GM12878 (cell line): Measurements from ENCODE around the gene C16orf90. TPM values are rescaled to one million over a fixed set of nuclear protein-coding genes. Genes with fewer than 3 reads are reported as not detected.

Source experiments
- ATAC-seq: fragments of 200-7000 bp; cut with Tn5 transposase; 3 replicates; pipeline ENCODE4 v1.9.1; 2020; ENCODE audit warnings: mild to moderate bottlenecking, moderate library complexity
- BruUV-seq: library from RNA; stranded (reverse); fragments of 400-500 nt; replicated peaks from 2 replicates; lab custom pipeline; 2021; lab: Mats Ljungman, UMichigan
- CTCF ChIA-PET: fragments of 300-600 bp; sonication (Branson Sonifier 250); formaldehyde crosslinking; extraction: SDS; loops from one replicate; lab custom pipeline; 2021; ENCODE audit warnings: inconsistent platforms; lab: Yijun Ruan, JAX
- POLR2A ChIA-PET: fragments of 350-600 bp; formaldehyde crosslinking; extraction: SDS; loops from one replicate; lab custom pipeline; 2021; ENCODE audit warnings: inconsistent platforms; lab: Charles Lee
- RAD21 ChIA-PET: fragments of 300-600 bp; sonication (Branson Sonifier 250); formaldehyde crosslinking; loops from one replicate; lab custom pipeline; 2023; ENCODE audit warnings: antibody characterized with exemption; ENCODE audit not compliant: unreplicated experiment; lab: Charles Lee
- SMC1A ChIA-PET: fragments of 300-600 bp; sonication (Branson Sonifier 250); formaldehyde crosslinking; loops from one replicate; lab custom pipeline; 2023; ENCODE audit not compliant: unreplicated experiment, uncharacterized antibody; lab: Charles Lee
- DNase-seq: peaks from one replicate; pipeline ENCODE4 v3.0.0-alpha.2; 2011; ENCODE audit warnings: low read depth, low spot score
- FAIRE-seq: peaks from 3 replicates; lab custom pipeline; 2011; peaks lifted over from hg19 to GRCh38; lab: Jason Lieb, UNC
- H2AFZ ChIP-seq: 2 replicates; pipeline ENCODE4 v1.6.0; 2011; ENCODE audit warnings: low read depth, low read length, control low read depth; ENCODE audit not compliant: control insufficient read depth
- H3K27ac ChIP-seq: 2 replicates; pipeline ENCODE4 v1.5.1; 2011; ENCODE audit warnings: control low read depth; ENCODE audit not compliant: control insufficient read depth, insufficient read depth
- H3K27me3 ChIP-seq, 2 experiments: replicated peaks in 1 of 2; 2 replicates each; pipeline versions ENCODE4 v1.6.0 to v1.6.1; 2011; ENCODE audit warnings: low read length in 1 of 2; ENCODE audit not compliant: control insufficient read depth in 2 of 2, insufficient read depth in 2 of 2
- H3K36me3 ChIP-seq, 2 experiments: 2 replicates each; pipeline ENCODE4 v1.5.1; 2011; ENCODE audit warnings: low read length in 1 of 2; ENCODE audit not compliant: control insufficient read depth in 2 of 2, insufficient read depth in 2 of 2
- H3K4me1 ChIP-seq: 2 replicates; pipeline ENCODE4 v1.6.1; 2011; ENCODE audit warnings: mild to moderate bottlenecking, low read length, moderate library complexity, mixed read lengths; ENCODE audit not compliant: control insufficient read depth, insufficient read depth
- H3K4me2 ChIP-seq: 2 replicates; pipeline ENCODE4 v1.6.0; 2011; ENCODE audit warnings: control low read depth; ENCODE audit not compliant: control insufficient read depth, insufficient read depth
- H3K4me3 ChIP-seq: fragments of 200-600 bp; sonication (generic); 2 replicates; pipeline ENCODE4 v1.5.1; 2016
- H3K79me2 ChIP-seq: 2 replicates; pipeline ENCODE4 v1.6.0; 2011; ENCODE audit warnings: low read length; ENCODE audit not compliant: control insufficient read depth, insufficient read depth
- H3K9ac ChIP-seq: 2 replicates; pipeline ENCODE4 v1.8.0; 2011; ENCODE audit warnings: low read length, control low read depth, mixed read lengths; ENCODE audit not compliant: control insufficient read depth, insufficient read depth
- H3K9me3 ChIP-seq: replicated peaks from 3 replicates; pipeline ENCODE4 v1.5.1; 2011; ENCODE audit warnings: mild to moderate bottlenecking, low read length; ENCODE audit not compliant: control insufficient read depth, insufficient read depth
- H4K20me1 ChIP-seq: 2 replicates; pipeline ENCODE4 v1.6.0; 2011; ENCODE audit not compliant: control insufficient read depth, insufficient read depth
- CHD2 ChIP-seq: IDR thresholded peaks from 2 replicates; pipeline ENCODE4 v1.6.1; 2011; ENCODE audit warnings: low read depth, low read length, improper control_type of control experiment, borderline replicate concordance
- ETV6 ChIP-seq, 2 experiments: fragments of 450-650 bp in 1 of 2; IDR thresholded peaks in 1 of 2; conservative IDR thresholded peaks in 1 of 2; 2 replicates each; pipeline ENCODE4 v1.6.1; 2014; ENCODE audit warnings: antibody characterized with exemption in 1 of 2, borderline replicate concordance in 1 of 2, low read depth in 1 of 2, mild to moderate bottlenecking in 1 of 2, moderate library complexity in 1 of 2
- NR2F1 ChIP-seq: fragments of 450-650 bp; conservative IDR thresholded peaks from 2 replicates; pipeline ENCODE4 v1.6.1; 2017; ENCODE audit warnings: mild to moderate bottlenecking
- PBX3 ChIP-seq: IDR thresholded peaks from 2 replicates; pipeline ENCODE4 v1.6.1; 2011; ENCODE audit warnings: mild to moderate bottlenecking, low read depth, low read length, moderate library complexity; ENCODE audit not compliant: insufficient replicate concordance
- SPI1 ChIP-seq: IDR thresholded peaks from 2 replicates; pipeline ENCODE4 v1.6.1; 2011; ENCODE audit warnings: low read depth, mild to moderate bottlenecking, low read length, moderate library complexity, borderline replicate concordance; ENCODE audit not compliant: insufficient read depth
- ZZZ3 ChIP-seq: IDR thresholded peaks from 2 replicates; pipeline ENCODE4 v1.6.1; 2011; ENCODE audit warnings: low read depth; ENCODE audit not compliant: control insufficient read depth, insufficient read length
- WGBS: methylation state at CpG from one replicate; pipeline ENCODE4 v1.1.6; 2016; ENCODE audit warnings: low lambda C conversion rate; ENCODE audit not compliant: insufficient replicate concordance, insufficient coverage; ENCODE audit errors: missing lambda C conversion rate; 5-methylcytosine and 5-hydroxymethylcytosine counted together
- in situ Hi-C: fragments of 300-500 bp; cut with MboI; formaldehyde crosslinking; loops from 9 replicates; pipeline ENCODE4 v1.14.3; 2018; ENCODE audit warnings: mixed read lengths
- intact Hi-C: fragments of 100-400 bp; cut with micrococcal nuclease; formaldehyde crosslinking; loops from one replicate; pipeline ENCODE4 v1.14.2; 2022; ENCODE audit not compliant: unreplicated experiment
- polyA plus RNA-seq, 11 experiments: library from polyadenylated mRNA; depleted of rRNA in 4 of 11; unstranded in 6 of 11; stranded (reverse) in 5 of 11; fragments of >200 nt; fragmentation: Nextera tagmentation in 4 of 11; fragmentation: Illumina TruSeq in 1 of 11; extraction: Ambion mirVana in 4 of 11; extraction: Trizol in 1 of 11; gene quantifications; 1 replicate in 1 of 11; 2 replicates in 10 of 11; pipeline versions ENCODE4 v1.2.1 to v1.2.3, GENCODE V29; 2011 to 2016; ENCODE audit warnings: inconsistent platforms in 2 of 11, missing spikeins in 2 of 11, low read depth in 1 of 11
- total RNA-seq, 4 experiments: library from RNA; depleted of rRNA in 3 of 4; stranded (reverse); fragments of >200 nt in 3 of 4; fragmentation: Illumina TruSeq in 1 of 4; extraction: Trizol in 1 of 4; gene quantifications; 2 replicates each; pipeline versions ENCODE4 v1.2.1 to v1.2.3, GENCODE V29; 2013 to 2021
- TF ChIP-seq, protein P1 (sequence below): fragments of 450-650 bp; IDR thresholded peaks from 2 replicates; pipeline ENCODE4 v1.6.1; 2016; ENCODE audit warnings: mild to moderate bottlenecking, moderate library complexity, borderline replicate concordance
- TF ChIP-seq, protein P2 (sequence below): fragments of 450-650 bp; IDR thresholded peaks from 2 replicates; pipeline ENCODE4 v1.6.1; 2014; ENCODE audit warnings: mild to moderate bottlenecking
- TF ChIP-seq, protein P3 (sequence below): IDR thresholded peaks from 2 replicates; pipeline ENCODE4 v1.6.1; 2011; ENCODE audit warnings: borderline replicate concordance, low read depth, mild to moderate bottlenecking, moderate library complexity, low read length; ENCODE audit not compliant: insufficient read depth, poor library complexity, severe bottlenecking
- TF ChIP-seq, protein P4 (sequence below): IDR thresholded peaks from 2 replicates; pipeline ENCODE4 v1.6.1; 2012; ENCODE audit warnings: low read depth, low read length, improper control_type of control experiment

The C16orf90 gene
- total and polyA plus RNA-seq, 10 of the 15 experiments (the other 5 are each of a cell fraction or from before 2014, with no cell fraction given): not detected

DNA sequence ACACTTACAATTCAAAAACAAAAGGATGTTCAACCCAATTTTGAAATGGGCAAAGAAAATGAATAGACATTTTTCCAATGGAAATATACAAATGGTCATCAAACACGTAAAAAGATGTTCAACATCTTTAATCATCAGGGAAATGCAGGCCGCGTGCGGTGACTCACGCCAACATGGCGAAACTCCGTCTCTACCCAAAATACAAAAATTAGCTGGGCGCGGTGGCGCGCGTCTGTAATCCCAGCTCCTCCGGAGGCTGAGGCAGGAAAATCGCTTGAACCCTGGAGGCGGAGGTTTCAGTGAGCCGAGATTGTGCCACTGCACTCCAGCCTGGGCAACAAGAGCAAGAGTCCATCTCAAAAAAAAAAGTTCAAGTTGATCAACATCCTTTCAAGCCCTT lies 3.7 kb upstream of the C16orf90 start (continued):
- no peak for TF ChIP-seq PBX3
- TF ChIP-seq ETV6 (conservative IDR thresholded peaks at IDR 0.05 in 1 of 2, IDR thresholded peaks at IDR 0.05 in 1 of 2; ENCODE audit: borderline replicate concordance in 1 of 2, low read depth in 1 of 2): no peak
- TF ChIP-seq CHD2: no peak

DNA sequence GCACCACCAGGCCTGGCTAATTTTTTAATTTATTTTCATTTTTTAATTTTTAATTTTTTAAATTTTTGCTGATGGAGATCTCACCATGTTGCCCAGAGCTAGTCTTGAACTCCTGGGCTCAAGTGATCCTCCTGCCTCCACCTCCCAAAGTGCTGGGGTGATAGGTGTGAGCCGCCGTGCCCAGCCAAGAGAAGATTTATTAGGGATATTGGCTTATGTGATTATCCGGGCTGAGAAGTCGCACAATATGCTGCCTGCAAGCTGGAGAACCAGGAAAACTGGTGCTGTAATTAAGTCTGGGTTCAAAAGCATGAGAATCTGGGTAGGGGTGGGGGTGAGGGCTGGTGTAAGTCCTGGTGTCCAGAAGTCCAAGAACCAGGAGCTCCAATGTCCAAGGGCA lies 2.5 kb upstream of the C16orf90 start:
- intact Hi-C loops: no loop called here
- Histone ChIP-seq H3K9me3 (no peaks in the 10 kb centered on the region; the same call in 2 of the 3 replicates), H3K36me3 (no peaks in the 10 kb centered on the region), H3K4me3 (no peak overlapping the region), H3K4me2 (no peak overlapping the region), H3K79me2 (no peaks in the 10 kb centered on the region; the same call in 1 of the 2 replicates), H3K27ac (no peak overlapping the region), H4K20me1 (no peaks in the 10 kb centered on the region), H3K4me1 (peaks cover 11% of the 10 kb centered on the region), H2AFZ (no peak overlapping the region), H3K27me3 (no peaks in the 10 kb centered on the region), H3K9ac (no peak overlapping the region)
- in situ Hi-C loops: no loop called here
- ChIA-PET RAD21 (no interaction called here), POLR2A (no interaction called here), SMC1A (interaction anchor here (0.6 to 1.0 kb wide), 4 partner anchors 8 to 284 kb away, joined by 3 read pairs; no protein-coding TSS in a partner anchor), CTCF (no interaction called here)
- no peak for DNase-seq
- ATAC-seq: no peak
- no peak for FAIRE-seq
- WGBS: 79% methylated on average over 4 of the region's 4 CpGs
- no TSS peak for BruUV-seq
- TF ChIP-seq NR2F1 (no peak), SPI1 (no peak), ZZZ3 (no peak)
- TF ChIP-seq, protein P1, sequence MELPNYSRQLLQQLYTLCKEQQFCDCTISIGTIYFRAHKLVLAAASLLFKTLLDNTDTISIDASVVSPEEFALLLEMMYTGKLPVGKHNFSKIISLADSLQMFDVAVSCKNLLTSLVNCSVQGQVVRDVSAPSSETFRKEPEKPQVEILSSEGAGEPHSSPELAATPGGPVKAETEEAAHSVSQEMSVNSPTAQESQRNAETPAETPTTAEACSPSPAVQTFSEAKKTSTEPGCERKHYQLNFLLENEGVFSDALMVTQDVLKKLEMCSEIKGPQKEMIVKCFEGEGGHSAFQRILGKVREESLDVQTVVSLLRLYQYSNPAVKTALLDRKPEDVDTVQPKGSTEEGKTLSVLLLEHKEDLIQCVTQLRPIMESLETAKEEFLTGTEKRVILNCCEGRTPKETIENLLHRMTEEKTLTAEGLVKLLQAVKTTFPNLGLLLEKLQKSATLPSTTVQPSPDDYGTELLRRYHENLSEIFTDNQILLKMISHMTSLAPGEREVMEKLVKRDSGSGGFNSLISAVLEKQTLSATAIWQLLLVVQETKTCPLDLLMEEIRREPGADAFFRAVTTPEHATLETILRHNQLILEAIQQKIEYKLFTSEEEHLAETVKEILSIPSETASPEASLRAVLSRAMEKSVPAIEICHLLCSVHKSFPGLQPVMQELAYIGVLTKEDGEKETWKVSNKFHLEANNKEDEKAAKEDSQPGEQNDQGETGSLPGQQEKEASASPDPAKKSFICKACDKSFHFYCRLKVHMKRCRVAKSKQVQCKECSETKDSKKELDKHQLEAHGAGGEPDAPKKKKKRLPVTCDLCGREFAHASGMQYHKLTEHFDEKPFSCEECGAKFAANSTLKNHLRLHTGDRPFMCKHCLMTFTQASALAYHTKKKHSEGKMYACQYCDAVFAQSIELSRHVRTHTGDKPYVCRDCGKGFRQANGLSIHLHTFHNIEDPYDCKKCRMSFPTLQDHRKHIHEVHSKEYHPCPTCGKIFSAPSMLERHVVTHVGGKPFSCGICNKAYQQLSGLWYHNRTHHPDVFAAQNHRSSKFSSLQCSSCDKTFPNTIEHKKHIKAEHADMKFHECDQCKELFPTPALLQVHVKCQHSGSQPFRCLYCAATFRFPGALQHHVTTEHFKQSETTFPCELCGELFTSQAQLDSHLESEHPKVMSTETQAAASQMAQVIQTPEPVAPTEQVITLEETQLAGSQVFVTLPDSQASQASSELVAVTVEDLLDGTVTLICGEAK: no peak
- TF ChIP-seq, protein P2, sequence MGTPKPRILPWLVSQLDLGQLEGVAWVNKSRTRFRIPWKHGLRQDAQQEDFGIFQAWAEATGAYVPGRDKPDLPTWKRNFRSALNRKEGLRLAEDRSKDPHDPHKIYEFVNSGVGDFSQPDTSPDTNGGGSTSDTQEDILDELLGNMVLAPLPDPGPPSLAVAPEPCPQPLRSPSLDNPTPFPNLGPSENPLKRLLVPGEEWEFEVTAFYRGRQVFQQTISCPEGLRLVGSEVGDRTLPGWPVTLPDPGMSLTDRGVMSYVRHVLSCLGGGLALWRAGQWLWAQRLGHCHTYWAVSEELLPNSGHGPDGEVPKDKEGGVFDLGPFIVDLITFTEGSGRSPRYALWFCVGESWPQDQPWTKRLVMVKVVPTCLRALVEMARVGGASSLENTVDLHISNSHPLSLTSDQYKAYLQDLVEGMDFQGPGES: no peak
- TF ChIP-seq, protein P3, sequence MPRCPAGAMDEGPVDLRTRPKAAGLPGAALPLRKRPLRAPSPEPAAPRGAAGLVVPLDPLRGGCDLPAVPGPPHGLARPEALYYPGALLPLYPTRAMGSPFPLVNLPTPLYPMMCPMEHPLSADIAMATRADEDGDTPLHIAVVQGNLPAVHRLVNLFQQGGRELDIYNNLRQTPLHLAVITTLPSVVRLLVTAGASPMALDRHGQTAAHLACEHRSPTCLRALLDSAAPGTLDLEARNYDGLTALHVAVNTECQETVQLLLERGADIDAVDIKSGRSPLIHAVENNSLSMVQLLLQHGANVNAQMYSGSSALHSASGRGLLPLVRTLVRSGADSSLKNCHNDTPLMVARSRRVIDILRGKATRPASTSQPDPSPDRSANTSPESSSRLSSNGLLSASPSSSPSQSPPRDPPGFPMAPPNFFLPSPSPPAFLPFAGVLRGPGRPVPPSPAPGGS: no peak
- TF ChIP-seq, protein P4, sequence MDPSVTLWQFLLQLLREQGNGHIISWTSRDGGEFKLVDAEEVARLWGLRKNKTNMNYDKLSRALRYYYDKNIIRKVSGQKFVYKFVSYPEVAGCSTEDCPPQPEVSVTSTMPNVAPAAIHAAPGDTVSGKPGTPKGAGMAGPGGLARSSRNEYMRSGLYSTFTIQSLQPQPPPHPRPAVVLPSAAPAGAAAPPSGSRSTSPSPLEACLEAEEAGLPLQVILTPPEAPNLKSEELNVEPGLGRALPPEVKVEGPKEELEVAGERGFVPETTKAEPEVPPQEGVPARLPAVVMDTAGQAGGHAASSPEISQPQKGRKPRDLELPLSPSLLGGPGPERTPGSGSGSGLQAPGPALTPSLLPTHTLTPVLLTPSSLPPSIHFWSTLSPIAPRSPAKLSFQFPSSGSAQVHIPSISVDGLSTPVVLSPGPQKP: no peak
